Activated CD8-positive, alpha-beta T cell treated with anti-CD3 and anti-CD28 coated beads for 36 hours (primary cell): ENCODE data around the gene DENND6B. TPM values are rescaled to one million over a fixed set of nuclear protein-coding genes. Genes with fewer than 3 reads are reported as not detected.

ENCODE experiments used
- ATAC-seq: fragments of 200-7000 bp; cut with Tn5 transposase; one replicate; pipeline ENCODE4 v1.10.0; 2021; ENCODE audit warnings: mild to moderate bottlenecking, moderate library complexity
- CTCF ChIA-PET: fragments of 350-600 bp; sonication (Branson Sonifier 250); formaldehyde crosslinking; loops from one replicate; lab custom pipeline; 2021; ENCODE audit warnings: antibody characterized with exemption; lab: Charles Lee
- POLR2A ChIA-PET: fragments of 350-600 bp; sonication (Branson Sonifier 250); formaldehyde crosslinking; loops from one replicate; lab custom pipeline; 2021; ENCODE audit warnings: antibody characterized with exemption; lab: Charles Lee
- DNase-seq: peaks from one replicate; pipeline ENCODE4 v3.0.0-alpha.2; 2020
- H3K27ac Mint-ChIP-seq: one replicate; pipeline ENCODE4 v1.8.0; 2021; ENCODE audit warnings: mild to moderate bottlenecking, mixed read lengths
- H3K27me3 Mint-ChIP-seq: one replicate; pipeline ENCODE4 v1.8.0; 2021; ENCODE audit warnings: mixed read lengths
- H3K36me3 Mint-ChIP-seq: one replicate; pipeline ENCODE4 v1.8.0; 2021; ENCODE audit warnings: low read depth, mixed read lengths
- H3K4me1 Mint-ChIP-seq: one replicate; pipeline ENCODE4 v1.8.0; 2021; ENCODE audit warnings: low read depth, mixed read lengths
- H3K4me3 Mint-ChIP-seq: one replicate; pipeline ENCODE4 v1.8.0; 2021; ENCODE audit warnings: mild to moderate bottlenecking, moderate library complexity, mixed read lengths
- H3K9me3 Mint-ChIP-seq: one replicate; pipeline ENCODE4 v1.8.0; 2021; ENCODE audit warnings: mixed read lengths
- intact Hi-C: fragments of 100-400 bp; cut with micrococcal nuclease; formaldehyde crosslinking; loops from one replicate; pipeline ENCODE4 v1.10.0; 2022
- total RNA-seq, 2 experiments: library from RNA; stranded (reverse); gene quantifications; one replicate each; pipeline ENCODE4 v1.2.3, GENCODE V29; 2021
- TF ChIP-seq, protein P1 (sequence below): fragments of 200-600 bp; IDR thresholded peaks from one replicate; pipeline ENCODE4 v1.8.0; 2022; ENCODE audit warnings: antibody characterized with exemption, mild to moderate bottlenecking

The DENND6B gene
- total RNA-seq, 2 experiments from 2014 or later: 4.6 to 5.3 TPM

DNA sequence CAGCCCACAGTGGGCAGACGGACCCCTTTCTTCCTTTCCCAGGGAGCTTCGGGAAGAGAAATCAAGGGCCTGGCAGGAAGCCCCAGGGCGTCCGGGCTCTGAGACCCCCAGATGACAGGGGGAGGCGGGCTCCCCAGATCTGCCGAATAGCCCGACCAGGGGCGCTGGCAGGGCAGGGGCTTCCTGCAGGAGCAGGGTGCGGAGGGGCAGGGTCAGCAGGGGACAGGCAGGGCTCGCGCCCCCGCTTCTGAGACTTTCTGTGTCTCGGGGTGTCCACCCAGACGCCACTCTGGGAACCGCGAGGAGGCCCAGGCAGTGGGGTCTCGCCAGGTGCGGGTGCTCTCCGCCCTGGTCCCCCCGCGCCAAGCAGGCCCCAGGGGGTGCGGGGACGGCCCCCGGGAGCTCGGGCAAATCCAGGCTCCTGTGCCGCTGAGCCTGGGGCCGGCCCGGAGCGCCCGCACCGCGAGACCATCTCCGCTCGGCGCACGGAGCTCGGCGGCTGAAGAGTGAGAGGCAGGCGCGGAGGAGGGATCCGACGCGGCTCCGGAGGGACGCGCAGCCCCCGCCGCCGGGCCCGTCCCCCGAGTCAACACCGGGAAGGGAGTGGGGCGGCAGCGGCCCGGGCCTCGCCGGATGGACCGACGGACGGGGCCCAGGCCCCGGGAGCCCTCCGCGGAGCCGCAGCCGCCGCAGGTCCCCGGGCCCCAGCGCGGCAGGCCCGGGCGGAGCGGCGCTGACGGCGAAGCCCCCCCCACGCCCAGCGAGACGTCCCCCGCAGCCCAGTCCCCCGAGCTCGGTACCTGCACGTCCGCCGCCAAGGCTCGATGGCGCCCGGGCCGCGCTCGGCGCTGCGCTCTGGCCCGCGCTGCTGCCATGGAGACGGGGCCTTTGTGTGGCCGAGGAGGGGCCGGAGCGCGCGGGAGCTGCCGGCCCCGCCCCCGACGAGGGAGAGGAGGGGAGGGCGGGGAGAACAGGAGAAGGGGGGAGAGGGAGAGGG is 19.8 kb downstream of the DENND6B start, which contains the start of gene PLXNB2:
TSS of gene PLXNB2 (minus strand) at position 894 of the 997 bp plus-strand sequence. CDS start 17,062 bp downstream, outside the sequence.
- DNase-seq (peak; percentile 41), ATAC-seq (peak; percentile 41)
- intact Hi-C loops: no loop called here
- POLR2A ChIA-PET: interaction anchor here (0.6 to 1.9 kb wide), 4 partner anchors 8 to 13 kb away, joined by 3 to 8 read pairs (median 4); no protein-coding TSS in a partner anchor
- no peaks in the 10 kb centered on the region for H3K9me3 Mint-ChIP-seq
- no peak within 1 kb of the TSS for H3K27ac Mint-ChIP-seq
- peaks cover 15% of the 10 kb centered on the region for H3K4me1 Mint-ChIP-seq
- CTCF ChIA-PET: interaction anchor here (0.9 to 1.7 kb wide), 5 partner anchors 10 to 30 kb away, joined by 3 to 4 read pairs (median 3); no protein-coding TSS in a partner anchor
- H3K27me3 Mint-ChIP-seq: peaks cover 13% of the 10 kb centered on the region
- peak within 1 kb of the TSS; percentile 33 for H3K4me3 Mint-ChIP-seq
- no peaks in the 10 kb centered on the region for H3K36me3 Mint-ChIP-seq
- TF ChIP-seq, protein P1, sequence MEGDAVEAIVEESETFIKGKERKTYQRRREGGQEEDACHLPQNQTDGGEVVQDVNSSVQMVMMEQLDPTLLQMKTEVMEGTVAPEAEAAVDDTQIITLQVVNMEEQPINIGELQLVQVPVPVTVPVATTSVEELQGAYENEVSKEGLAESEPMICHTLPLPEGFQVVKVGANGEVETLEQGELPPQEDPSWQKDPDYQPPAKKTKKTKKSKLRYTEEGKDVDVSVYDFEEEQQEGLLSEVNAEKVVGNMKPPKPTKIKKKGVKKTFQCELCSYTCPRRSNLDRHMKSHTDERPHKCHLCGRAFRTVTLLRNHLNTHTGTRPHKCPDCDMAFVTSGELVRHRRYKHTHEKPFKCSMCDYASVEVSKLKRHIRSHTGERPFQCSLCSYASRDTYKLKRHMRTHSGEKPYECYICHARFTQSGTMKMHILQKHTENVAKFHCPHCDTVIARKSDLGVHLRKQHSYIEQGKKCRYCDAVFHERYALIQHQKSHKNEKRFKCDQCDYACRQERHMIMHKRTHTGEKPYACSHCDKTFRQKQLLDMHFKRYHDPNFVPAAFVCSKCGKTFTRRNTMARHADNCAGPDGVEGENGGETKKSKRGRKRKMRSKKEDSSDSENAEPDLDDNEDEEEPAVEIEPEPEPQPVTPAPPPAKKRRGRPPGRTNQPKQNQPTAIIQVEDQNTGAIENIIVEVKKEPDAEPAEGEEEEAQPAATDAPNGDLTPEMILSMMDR: no peak

DNA sequence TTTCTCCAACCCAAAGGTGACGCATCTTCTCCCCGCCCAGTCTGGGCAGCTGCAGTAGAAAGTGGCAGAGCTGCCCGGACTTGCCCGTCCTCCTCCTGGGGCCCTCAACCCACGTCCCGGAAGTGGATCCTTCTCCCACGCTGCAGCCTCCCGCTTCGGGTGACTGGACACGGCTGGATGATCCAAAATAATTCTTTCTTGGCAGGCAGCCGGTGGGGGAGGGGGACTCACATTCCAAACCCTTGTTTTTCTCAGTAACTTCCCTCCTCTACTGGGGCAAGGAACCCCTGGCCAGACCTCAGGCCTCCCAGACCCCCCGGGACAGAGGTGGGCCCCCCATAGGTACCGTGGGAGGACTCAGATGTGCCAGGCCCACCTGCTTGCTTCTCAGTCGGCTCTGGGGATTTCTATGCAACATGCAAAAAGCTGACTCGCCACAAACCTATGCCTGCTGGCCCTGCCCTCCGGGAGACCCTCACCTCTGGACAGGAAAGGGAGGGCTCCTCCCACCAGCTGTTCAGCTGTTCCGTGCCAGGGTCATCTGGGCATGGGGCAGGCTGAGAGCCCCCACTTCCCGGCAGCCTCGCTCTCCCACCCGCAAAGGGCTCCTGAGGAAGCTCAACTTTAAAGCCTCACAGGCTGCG is 20.8 kb downstream of the DENND6B start:
- CTCF ChIA-PET: interaction anchor here (1.3 to 1.7 kb wide), 2 partner anchors 12 to 20 kb away, joined by 3 read pairs; no protein-coding TSS in a partner anchor
- Mint-ChIP-seq H3K9me3 (no peaks in the 10 kb centered on the region), H3K36me3 (no peaks in the 10 kb centered on the region), H3K4me3 (peak overlapping the region; percentile 58), H3K27ac (no peak overlapping the region), H3K27me3 (peaks cover 13% of the 10 kb centered on the region), H3K4me1 (peaks cover 15% of the 10 kb centered on the region)
- TF ChIP-seq, protein P1: no peak
- POLR2A ChIA-PET: interaction anchor here (1.5 to 1.9 kb wide), 3 partner anchors 10 to 14 kb away, joined by 3 to 8 read pairs (median 6); no protein-coding TSS in a partner anchor
- ATAC-seq (peak; percentile 26), DNase-seq (peak; percentile 42)
- intact Hi-C loops: no loop called here

DNA sequence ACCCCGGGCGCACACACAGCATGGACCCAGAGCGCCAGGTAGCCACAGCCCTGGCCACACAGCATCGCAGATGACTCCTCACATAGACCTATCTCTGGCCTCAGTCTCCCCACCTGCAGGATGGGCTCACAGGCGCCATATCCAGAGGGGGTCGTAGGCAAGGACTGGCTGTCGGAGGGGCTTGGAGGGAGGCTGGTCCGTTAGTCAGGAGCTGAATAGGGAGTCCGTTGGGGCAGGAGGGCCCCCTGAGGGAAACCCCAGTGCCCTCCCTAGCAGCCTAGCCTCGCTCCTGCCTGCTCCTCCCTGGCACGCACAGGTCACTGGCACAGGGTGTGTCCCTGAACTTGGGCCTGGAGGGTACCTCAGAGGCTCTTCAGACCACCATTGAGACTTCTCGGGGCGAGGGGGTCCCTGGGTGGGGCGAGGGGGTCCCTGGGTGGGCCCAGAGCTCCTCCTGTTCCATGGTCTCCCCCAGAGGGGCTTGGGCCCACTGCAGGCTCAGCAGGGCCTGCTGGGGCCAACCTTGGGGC is 21.4 kb downstream of the DENND6B start:
- Mint-ChIP-seq H3K36me3 (no peaks in the 10 kb centered on the region), H3K4me1 (peaks cover 15% of the 10 kb centered on the region), H3K4me3 (no peak overlapping the region), H3K27ac (no peak overlapping the region), H3K9me3 (no peaks in the 10 kb centered on the region), H3K27me3 (peaks cover 13% of the 10 kb centered on the region)
- no peak for DNase-seq
- no peak for ATAC-seq
- TF ChIP-seq, protein P1: no peak
- POLR2A ChIA-PET: interaction anchor here (1.5 to 2.2 kb wide), 3 partner anchors 8 to 11 kb away, joined by 3 to 9 read pairs (median 8); no protein-coding TSS in a partner anchor
- intact Hi-C loops: no loop called here
- CTCF ChIA-PET: interaction anchor here (1.0 kb wide), 1 partner anchor 11 kb away, joined by 3 read pairs; no protein-coding TSS in a partner anchor

GRCh38 chr22:50304528-50305392 is 22.1 kb downstream of the DENND6B start:
- intact Hi-C loops: no loop called here
- CTCF ChIA-PET: interaction anchor here (1.0 to 1.5 kb wide), 2 partner anchors 10 to 52 kb away, joined by 3 to 4 read pairs; no protein-coding TSS in a partner anchor
- POLR2A ChIA-PET: interaction anchor here (2.2 kb wide), 1 partner anchor 9 kb away, joined by 9 read pairs; no protein-coding TSS in a partner anchor
- no peaks in the 10 kb centered on the region for H3K36me3 Mint-ChIP-seq
- H3K4me3 Mint-ChIP-seq: no peak overlapping the region
- DNase-seq: no peak
- no peaks in the 10 kb centered on the region for H3K9me3 Mint-ChIP-seq
- TF ChIP-seq, protein P1: no peak
- H3K27me3 Mint-ChIP-seq: peaks cover 13% of the 10 kb centered on the region
- H3K4me1 Mint-ChIP-seq: peaks cover 15% of the 10 kb centered on the region
- no peak for ATAC-seq
- no peak overlapping the region for H3K27ac Mint-ChIP-seq
